Adrenal gland (tissue), 5 donors: ENCODE results near the gene DNMT1.
"Not testable (repeated sequence)": the region's sequence is repeated elsewhere in the genome, so short reads cannot be mapped to it uniquely, and the experiment has no call there.

ENCODE experiments used
- CTCF ChIP-seq, 6 experiments: fragments of 450-650 bp in 4 of 6; fragments of 200-600 bp in 2 of 6; sonication (generic) in 1 of 6; IDR thresholded peaks; 1 replicate in 5 of 6; 2 replicates in 1 of 6; pipeline versions ENCODE4 v1.5.1 to v1.8.0; 2016 to 2021; ENCODE audit warnings: antibody characterized with exemption in 6 of 6, mild to moderate bottlenecking in 2 of 6, moderate library complexity in 1 of 6
- POLR2A ChIP-seq, 2 donors: fragments of 450-650 bp; IDR thresholded peaks; one replicate each; pipeline ENCODE4 v1.6.1; 2017; ENCODE audit warnings: antibody characterized with exemption in 2 of 2, mild to moderate bottlenecking in 2 of 2, moderate library complexity in 1 of 2
- donor health status: DM: no; HTN: no; CAD: no.

DNA sequence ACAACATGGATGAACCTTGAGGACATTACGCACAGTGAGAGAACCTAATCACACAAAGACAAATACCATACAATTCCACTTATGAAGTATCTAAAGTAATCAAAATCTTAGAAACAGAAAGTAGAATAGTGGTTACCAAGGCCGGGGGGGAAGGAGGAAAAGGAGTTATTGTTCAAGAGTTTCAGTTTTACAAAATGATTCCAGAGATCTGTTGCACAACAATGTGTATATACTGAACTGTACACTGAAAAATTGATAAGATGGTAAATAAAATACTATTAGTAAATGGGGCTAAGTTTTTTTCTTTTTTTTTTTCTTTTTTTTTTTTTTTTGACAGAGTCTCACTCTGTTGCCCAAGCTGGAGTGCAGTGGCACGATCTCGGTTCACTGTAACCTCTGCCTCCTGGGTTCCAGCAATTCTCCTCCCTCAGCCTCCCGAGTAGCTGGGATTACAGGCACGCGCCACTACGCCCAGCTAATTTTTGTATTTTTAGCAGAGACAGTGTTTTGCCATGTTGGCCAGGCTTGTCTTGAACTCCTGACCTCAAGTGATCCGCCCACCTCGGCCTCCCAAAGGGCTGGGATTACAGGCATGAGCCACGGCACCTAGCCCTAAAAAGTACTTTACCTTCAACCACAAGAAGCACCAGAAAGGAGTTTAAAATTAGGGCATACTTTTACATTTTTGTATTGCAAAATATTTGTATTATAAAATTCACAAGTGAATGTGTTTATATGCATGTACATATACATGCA, 4.3 kb upstream of the DNMT1 start:
- TF ChIP-seq POLR2A, CTCF (IDR thresholded peaks at IDR 0.05): not testable (repeated sequence)
